H1 (cell line): Measurements from ENCODE around the gene PTPN9. TPM values are rescaled to one million over a fixed set of nuclear protein-coding genes. Genes with fewer than 3 reads are reported as not detected.
"Not testable (repeated sequence)": the region's sequence is repeated elsewhere in the genome, so short reads cannot be mapped to it uniquely, and the experiment has no call there.

Experiments
- CTCF ChIA-PET: fragments of 300-600 bp; sonication (Branson Sonifier 250); formaldehyde crosslinking; loops from one replicate; lab custom pipeline; 2021; ENCODE audit not compliant: partially characterized antibody; lab: Charles Lee
- POLR2A ChIA-PET: fragments of 300-600 bp; sonication (Branson Sonifier 250); formaldehyde crosslinking; loops from one replicate; lab custom pipeline; 2021; ENCODE audit warnings: inconsistent platforms; ENCODE audit not compliant: partially characterized antibody; lab: Charles Lee
- DNase-seq, 2 experiments: peaks; one replicate each; pipeline versions ENCODE4 v3.0.0 to v3.0.0-alpha.2; 2010 to 2022; ENCODE audit warnings: low spot score in 2 of 2, low read depth in 1 of 2, mixed read lengths in 1 of 2
- FAIRE-seq: peaks from 2 replicates; lab custom pipeline; 2011; peaks lifted over from hg19 to GRCh38; lab: Jason Lieb, UNC
- H2AFZ ChIP-seq: 2 replicates; pipeline ENCODE4 v1.8.1; 2012; ENCODE audit warnings: low read length, inconsistent platforms
- H2AK5ac ChIP-seq: 2 replicates; pipeline ENCODE4 v1.6.1; 2013; ENCODE audit warnings: low read depth, low read length
- H2BK120ac ChIP-seq: replicated peaks from 2 replicates; pipeline ENCODE3; 2013; ENCODE audit warnings: low read depth, low read length, inconsistent platforms
- H2BK12ac ChIP-seq: 2 replicates; pipeline ENCODE4 v1.6.1; 2013; ENCODE audit warnings: low read depth, low read length
- H2BK15ac ChIP-seq: 2 replicates; pipeline ENCODE4 v1.6.1; 2013; ENCODE audit warnings: low read length
- H2BK20ac ChIP-seq: 2 replicates; pipeline ENCODE4 v1.6.1; 2013; ENCODE audit warnings: low read length
- H2BK5ac ChIP-seq: 2 replicates; pipeline ENCODE4 v1.6.1; 2013; ENCODE audit warnings: low read depth, low read length
- H3K14ac ChIP-seq: 2 replicates; pipeline ENCODE4 v1.6.1; 2013; ENCODE audit warnings: inconsistent platforms; ENCODE audit not compliant: insufficient read length
- H3K18ac ChIP-seq: 2 replicates; pipeline ENCODE4 v1.6.1; 2013; ENCODE audit warnings: low read length; ENCODE audit errors: extremely low read depth
- H3K23ac ChIP-seq: 2 replicates; pipeline ENCODE4 v1.6.1; 2013; ENCODE audit warnings: inconsistent platforms; ENCODE audit not compliant: insufficient read length
- H3K23me2 ChIP-seq: 2 replicates; pipeline ENCODE4 v1.6.1; 2013; ENCODE audit warnings: low read depth, low read length
- H3K27ac ChIP-seq: 2 replicates; pipeline ENCODE4 v1.6.1; 2011; ENCODE audit warnings: low read depth, low read length, inconsistent platforms
- H3K27me3 ChIP-seq, 4 experiments: replicated peaks in 1 of 4; 1 replicate in 1 of 4; 2 replicates in 3 of 4; pipeline versions ENCODE4 v1.6.1 to v1.8.1; 2011 to 2013; ENCODE audit warnings: low read length in 3 of 4, mild to moderate bottlenecking in 3 of 4, inconsistent platforms in 2 of 4, mixed read lengths in 2 of 4, moderate library complexity in 1 of 4; ENCODE audit not compliant: control insufficient read depth in 3 of 4, insufficient read depth in 3 of 4; ENCODE audit errors: extremely low read depth in 1 of 4
- H3K36me3 ChIP-seq, 4 experiments: 2 replicates each; pipeline versions ENCODE4 v1.6.1 to v1.8.1; 2011 to 2013; ENCODE audit warnings: mild to moderate bottlenecking in 4 of 4, low read length in 3 of 4, moderate library complexity in 2 of 4, control low read depth in 1 of 4, inconsistent platforms in 1 of 4; ENCODE audit not compliant: insufficient read depth in 4 of 4, control insufficient read depth in 2 of 4
- H3K4ac ChIP-seq: replicated peaks from 2 replicates; pipeline ENCODE3; 2013; ENCODE audit warnings: low read length, low read depth, mixed read lengths, inconsistent platforms; ENCODE audit not compliant: insufficient read length
- H3K4me1 ChIP-seq, 4 experiments: replicated peaks in 1 of 4; 1 replicate in 1 of 4; 2 replicates in 3 of 4; pipeline versions ENCODE4 v1.6.1 to v1.8.1; 2011 to 2013; ENCODE audit warnings: low read length in 3 of 4, inconsistent platforms in 2 of 4, mixed read lengths in 1 of 4; ENCODE audit not compliant: insufficient read depth in 4 of 4, control insufficient read depth in 3 of 4
- H3K4me2 ChIP-seq, 2 experiments: 2 replicates each; pipeline versions ENCODE4 v1.6.1 to v1.8.1; 2011 to 2013; ENCODE audit warnings: low read depth in 2 of 2, low read length in 2 of 2, control low read depth in 1 of 2, inconsistent platforms in 1 of 2, mild to moderate bottlenecking in 1 of 2; ENCODE audit not compliant: insufficient read depth in 1 of 2
- H3K4me3 ChIP-seq, 4 experiments: fragments of 200-600, 300-600 bp in 1 of 4; sonication (generic), shearing (Covaris generic), sonication (Bioruptor Twin) in 1 of 4; 2 replicates each; pipeline versions ENCODE4 v1.5.1 to v1.8.1; 2011 to 2016; ENCODE audit warnings: low read length in 4 of 4, low read depth in 3 of 4, control low read depth in 2 of 4, inconsistent platforms in 2 of 4, mild to moderate bottlenecking in 2 of 4, mixed read lengths in 1 of 4, moderate library complexity in 1 of 4; ENCODE audit not compliant: insufficient read depth in 2 of 4; ENCODE audit errors: extremely low read depth in 1 of 4
- H3K56ac ChIP-seq: replicated peaks from 2 replicates; pipeline ENCODE3; 2013; ENCODE audit warnings: low read depth, mild to moderate bottlenecking, mixed read lengths, low read length, inconsistent platforms; ENCODE audit not compliant: insufficient read length
- H3K79me1 ChIP-seq: 2 replicates; pipeline ENCODE4 v1.6.1; 2013; ENCODE audit warnings: low read depth, low read length, control low read depth
- H3K79me2 ChIP-seq, 2 experiments: 2 replicates each; pipeline versions ENCODE4 v1.6.1 to v1.8.1; 2012 to 2013; ENCODE audit warnings: low read length in 2 of 2, mild to moderate bottlenecking in 2 of 2, inconsistent platforms in 1 of 2; ENCODE audit not compliant: insufficient read depth in 2 of 2, control insufficient read depth in 1 of 2
- H3K9ac ChIP-seq, 4 experiments: replicated peaks in 1 of 4; 1 replicate in 1 of 4; 2 replicates in 3 of 4; pipeline versions ENCODE4 v1.6.1 to v1.8.1; 2011 to 2013; ENCODE audit warnings: low read depth in 3 of 4, low read length in 3 of 4, control low read depth in 2 of 4, mild to moderate bottlenecking in 2 of 4, moderate library complexity in 2 of 4, inconsistent platforms in 1 of 4; ENCODE audit errors: extremely low read depth in 1 of 4
- H3K9me3 ChIP-seq, 2 experiments: 2 replicates each; pipeline versions ENCODE4 v1.6.1 to v1.8.1; 2012 to 2013; ENCODE audit warnings: mild to moderate bottlenecking in 2 of 2, moderate library complexity in 2 of 2, control low read depth in 1 of 2, inconsistent platforms in 1 of 2, low read depth in 1 of 2, low read length in 1 of 2, mixed read lengths in 1 of 2; ENCODE audit not compliant: insufficient read depth in 2 of 2
- H4K20me1 ChIP-seq, 2 experiments: replicated peaks in 1 of 2; 2 replicates each; pipeline versions ENCODE3 to v1.8.1; 2011 to 2013; ENCODE audit warnings: inconsistent platforms in 2 of 2, low read length in 2 of 2, mild to moderate bottlenecking in 1 of 2; ENCODE audit not compliant: insufficient read depth in 2 of 2, control insufficient read depth in 1 of 2
- H4K5ac ChIP-seq: 2 replicates; pipeline ENCODE4 v1.6.1; 2013; ENCODE audit warnings: low read length, low read depth, mixed read lengths, inconsistent platforms; ENCODE audit not compliant: insufficient read length
- H4K8ac ChIP-seq: 2 replicates; pipeline ENCODE4 v1.8.0; 2013; ENCODE audit warnings: mild to moderate bottlenecking, moderate library complexity, low read length, inconsistent platforms; ENCODE audit not compliant: insufficient read depth; ENCODE audit errors: extremely low read depth
- H4K91ac ChIP-seq: replicated peaks from 2 replicates; pipeline ENCODE3; 2013; ENCODE audit warnings: low read length, mixed read lengths, inconsistent platforms; ENCODE audit not compliant: insufficient read length
- WGBS, 2 experiments: shearing (Covaris generic) in 1 of 2; methylation state at CpG; one replicate each; pipeline versions ENCODE4 v1.1.6 to v1.1.7; 2013 to 2015; ENCODE audit warnings: low lambda C conversion rate in 2 of 2, mixed read lengths in 2 of 2, inconsistent platforms in 1 of 2, low coverage in 1 of 2, missing lambda C conversion rate in 1 of 2; ENCODE audit not compliant: insufficient replicate concordance in 2 of 2, insufficient coverage in 1 of 2, insufficient read length in 1 of 2; ENCODE audit errors: extremely low coverage in 1 of 2, missing lambda C conversion rate in 1 of 2; 5-methylcytosine and 5-hydroxymethylcytosine counted together
- polyA plus RNA-seq, 7 experiments: library from polyadenylated mRNA; depleted of rRNA in 3 of 7; stranded (reverse) in 5 of 7; unstranded in 2 of 7; fragments of >200 nt in 5 of 7; fragments of 200-250 nt in 2 of 7; gene quantifications; 1 replicate in 5 of 7; 2 replicates in 1 of 7; 4 replicates in 1 of 7; pipeline versions ENCODE4 v1.2.1 to v1.2.3, GENCODE V29; 2011 to 2013; ENCODE audit warnings: missing spikeins in 2 of 7, mixed read lengths in 2 of 7
- total RNA-seq: library from RNA; stranded (reverse); fragmentation: NEBNext Ultra II Directional; extraction: Animal tissue kit (Norgen Biotek cat#: 25700); gene quantifications from 2 replicates; pipeline ENCODE4 v1.2.1, GENCODE V29; 2021

The PTPN9 gene
- total and polyA plus RNA-seq, 2 of the 8 experiments (the other 6 are each of a cell fraction or from before 2014, with no cell fraction given): 46.6 to 57.4 TPM

DNA sequence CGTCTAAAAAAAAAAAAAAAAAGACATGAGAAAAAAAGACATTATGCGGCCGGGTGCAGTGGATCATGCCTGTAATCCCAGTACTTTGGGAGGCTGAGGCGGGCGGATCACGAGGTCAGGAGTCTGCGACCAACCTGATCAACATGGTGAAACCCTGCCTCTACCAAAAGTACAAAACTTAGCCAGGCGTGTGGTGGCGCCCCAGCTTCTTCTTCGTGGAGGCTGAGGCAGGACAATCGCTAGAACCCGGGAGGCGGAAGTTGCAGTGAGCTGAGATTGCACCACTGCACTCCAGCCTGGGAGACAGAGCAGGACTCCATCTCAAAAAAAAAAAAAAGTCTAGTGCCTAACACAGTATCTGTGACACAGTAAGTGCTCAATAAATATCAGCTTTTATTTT lies 130.9 kb downstream of the PTPN9 start:
- H3K4me1 ChIP-seq, H3K18ac ChIP-seq, H3K9ac ChIP-seq, H2BK120ac ChIP-seq, FAIRE-seq, H3K79me1 ChIP-seq, H2BK12ac ChIP-seq, H3K4me2 ChIP-seq, H2BK5ac ChIP-seq, H2BK15ac ChIP-seq, H3K23ac ChIP-seq, H3K4ac ChIP-seq, H3K27me3 ChIP-seq, H4K91ac ChIP-seq, H3K27ac ChIP-seq, H3K14ac ChIP-seq, H2AFZ ChIP-seq, H4K5ac ChIP-seq, H3K9me3 ChIP-seq, H2BK20ac ChIP-seq, H3K36me3 ChIP-seq, H2AK5ac ChIP-seq, H4K8ac ChIP-seq, H3K56ac ChIP-seq, DNase-seq, H3K4me3 ChIP-seq: not testable (repeated sequence)
- peaks cover 12% of the 10 kb centered on the region for H3K23me2 ChIP-seq
- ChIA-PET POLR2A (interaction anchor here (1.2 to 1.3 kb wide), 2 partner anchors 9 to 16 kb away, joined by 3 to 4 read pairs; no protein-coding TSS in a partner anchor), CTCF (interaction anchor here (0.6 to 1.4 kb wide), 4 partner anchors 15 to 84 kb away, joined by 3 to 4 read pairs (median 3); no protein-coding TSS in a partner anchor)
- WGBS, 2 experiments: 95% methylated on average over 10 of the region's 13 CpGs; no CpG with 5 or more reads in 1 of the 2 experiments
- H3K79me2 ChIP-seq: peaks cover 39 to 74% of the 10 kb centered on the region in 2 experiments
- peaks cover 19 to 21% of the 10 kb centered on the region in 2 experiments for H4K20me1 ChIP-seq
